SU-DHL-6 (cell line): Measurements from ENCODE around the gene TRPM3.

Experiments used
- H2AFZ ChIP-seq: fragments of 200-600 bp; sonication (generic); 2 replicates; pipeline ENCODE4 v1.6.1; 2014; ENCODE audit warnings: low read depth, mild to moderate bottlenecking, moderate library complexity, mixed read lengths, antibody characterized with exemption, low read length; ENCODE audit not compliant: severe bottlenecking
- H3F3A ChIP-seq: fragments of 200-600 bp; shearing (Covaris generic); 2 replicates; pipeline ENCODE4 v1.6.0; 2016; ENCODE audit warnings: antibody characterized with exemption, mild to moderate bottlenecking; ENCODE audit not compliant: insufficient read depth
- H3K27ac ChIP-seq: fragments of 200-600 bp; sonication (generic); 2 replicates; pipeline ENCODE4 v1.5.1; 2016; ENCODE audit warnings: low read depth, mild to moderate bottlenecking, low read length, moderate library complexity, mixed read lengths
- H3K27me3 ChIP-seq: fragments of 200-600 bp; sonication (generic), shearing (Covaris generic); 2 replicates; pipeline ENCODE4 v1.6.0; 2014; ENCODE audit warnings: mild to moderate bottlenecking, low read length
- H3K36me3 ChIP-seq: fragments of 200-600 bp; sonication (generic); 2 replicates; pipeline ENCODE4 v1.6.1; 2014; ENCODE audit warnings: mild to moderate bottlenecking, low read length, mixed read lengths
- H3K4me2 ChIP-seq: fragments of 300-600, 200-600 bp; shearing (Covaris generic), sonication (generic); 2 replicates; pipeline ENCODE4 v1.6.0; 2014; ENCODE audit warnings: low read length, low read depth, mild to moderate bottlenecking; ENCODE audit not compliant: poor library complexity, severe bottlenecking
- H3K4me3 ChIP-seq: fragments of 200-600 bp; sonication (generic); 2 replicates; pipeline ENCODE4 v1.5.1; 2014; ENCODE audit warnings: antibody characterized with exemption, low read length, mild to moderate bottlenecking, mixed read lengths; ENCODE audit not compliant: insufficient read depth, poor library complexity, severe bottlenecking
- H3K79me2 ChIP-seq: fragments of 200-600 bp; sonication (generic); 2 replicates; pipeline ENCODE4 v1.6.1; 2014; ENCODE audit warnings: mild to moderate bottlenecking, low read length, moderate library complexity; ENCODE audit not compliant: insufficient read depth
- H3K9ac ChIP-seq: fragments of 200-600 bp; sonication (generic); 2 replicates; pipeline ENCODE4 v1.7.0; 2014; ENCODE audit warnings: mild to moderate bottlenecking, low read length
- H3K9me2 ChIP-seq: fragments of 200-600 bp; sonication (generic); replicated peaks from 2 replicates; pipeline ENCODE4 v1.6.1; 2014; ENCODE audit warnings: low read length; ENCODE audit not compliant: insufficient read depth
- H3K9me3 ChIP-seq: fragments of 200-600 bp; sonication (generic); 2 replicates; pipeline ENCODE4 v1.6.1; 2014; ENCODE audit warnings: low read length, mixed read lengths; ENCODE audit not compliant: insufficient read depth
- H4K20me1 ChIP-seq: fragments of 200-600 bp; sonication (generic); 2 replicates; pipeline ENCODE4 v1.6.1; 2014; ENCODE audit warnings: low read depth, mild to moderate bottlenecking, antibody characterized with exemption, low read length, moderate library complexity, mixed read lengths
- EZH2phosphoT487 ChIP-seq: fragments of 200-600 bp; sonication (generic), shearing (Covaris generic); conservative IDR thresholded peaks from 2 replicates; pipeline ENCODE4 v1.6.1; 2018; ENCODE audit warnings: mild to moderate bottlenecking, antibody characterized with exemption, low read length, moderate library complexity, mixed read lengths
- TF ChIP-seq, protein P1 (sequence below): fragments of 200-600 bp; sonication (generic); IDR thresholded peaks from one replicate; pipeline ENCODE4 v1.5.1; 2017; ENCODE audit warnings: antibody characterized with exemption, mild to moderate bottlenecking, low read length, moderate library complexity; ENCODE audit not compliant: insufficient read depth, poor library complexity, severe bottlenecking

TRPM3 gene

DNA sequence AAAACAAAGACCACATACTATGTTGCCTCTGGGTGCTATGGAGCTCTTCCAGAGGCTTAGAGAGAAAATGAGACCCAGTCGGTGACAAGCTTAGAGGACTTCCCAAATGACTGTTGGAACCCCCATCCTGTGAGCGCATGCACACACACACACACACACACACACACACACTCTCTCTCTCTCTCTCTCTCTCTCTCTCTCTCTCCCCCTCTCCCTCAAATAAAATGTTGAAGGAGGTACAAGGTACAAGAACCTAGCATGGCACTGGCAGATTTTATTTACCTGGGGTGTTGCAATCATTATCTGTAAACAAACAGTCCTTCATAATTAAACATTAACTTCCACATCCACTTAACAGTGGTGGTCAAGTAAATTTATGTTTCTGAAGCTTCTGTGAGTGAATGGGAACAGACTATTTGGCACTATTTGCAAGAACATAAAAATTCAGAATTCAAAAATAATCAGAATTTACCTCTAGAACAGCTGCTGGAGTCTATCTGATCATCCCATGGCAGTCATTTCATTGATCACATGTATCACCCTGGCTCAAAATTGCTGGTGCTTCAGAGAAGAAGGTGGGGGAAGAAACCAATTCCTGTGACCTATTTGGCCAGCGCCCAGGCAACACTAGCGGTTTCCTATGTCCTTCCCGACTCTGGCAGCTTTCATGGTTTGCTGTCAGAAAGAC lies 24.9 kb downstream of the TRPM3 start:
- no peak overlapping the region for H3K27ac ChIP-seq
- H3K9ac ChIP-seq, result no peak overlapping the region
- no peaks in the 10 kb centered on the region for H3K9me3 ChIP-seq
- no peaks in the 10 kb centered on the region for H3F3A ChIP-seq
- TF ChIP-seq EZH2phosphoT487, result no peak
- TF ChIP-seq, protein P1, sequence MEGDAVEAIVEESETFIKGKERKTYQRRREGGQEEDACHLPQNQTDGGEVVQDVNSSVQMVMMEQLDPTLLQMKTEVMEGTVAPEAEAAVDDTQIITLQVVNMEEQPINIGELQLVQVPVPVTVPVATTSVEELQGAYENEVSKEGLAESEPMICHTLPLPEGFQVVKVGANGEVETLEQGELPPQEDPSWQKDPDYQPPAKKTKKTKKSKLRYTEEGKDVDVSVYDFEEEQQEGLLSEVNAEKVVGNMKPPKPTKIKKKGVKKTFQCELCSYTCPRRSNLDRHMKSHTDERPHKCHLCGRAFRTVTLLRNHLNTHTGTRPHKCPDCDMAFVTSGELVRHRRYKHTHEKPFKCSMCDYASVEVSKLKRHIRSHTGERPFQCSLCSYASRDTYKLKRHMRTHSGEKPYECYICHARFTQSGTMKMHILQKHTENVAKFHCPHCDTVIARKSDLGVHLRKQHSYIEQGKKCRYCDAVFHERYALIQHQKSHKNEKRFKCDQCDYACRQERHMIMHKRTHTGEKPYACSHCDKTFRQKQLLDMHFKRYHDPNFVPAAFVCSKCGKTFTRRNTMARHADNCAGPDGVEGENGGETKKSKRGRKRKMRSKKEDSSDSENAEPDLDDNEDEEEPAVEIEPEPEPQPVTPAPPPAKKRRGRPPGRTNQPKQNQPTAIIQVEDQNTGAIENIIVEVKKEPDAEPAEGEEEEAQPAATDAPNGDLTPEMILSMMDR, result no peak
- no peaks in the 10 kb centered on the region for H3K79me2 ChIP-seq
- no peaks in the 10 kb centered on the region for H3K9me2 ChIP-seq
- H2AFZ ChIP-seq, result no peak overlapping the region
- H3K4me3 ChIP-seq, result no peak overlapping the region
- no peaks in the 10 kb centered on the region for H3K36me3 ChIP-seq
- no peaks in the 10 kb centered on the region for H3K27me3 ChIP-seq
- H3K4me2 ChIP-seq, result no peak overlapping the region
- H4K20me1 ChIP-seq, result no peaks in the 10 kb centered on the region

DNA sequence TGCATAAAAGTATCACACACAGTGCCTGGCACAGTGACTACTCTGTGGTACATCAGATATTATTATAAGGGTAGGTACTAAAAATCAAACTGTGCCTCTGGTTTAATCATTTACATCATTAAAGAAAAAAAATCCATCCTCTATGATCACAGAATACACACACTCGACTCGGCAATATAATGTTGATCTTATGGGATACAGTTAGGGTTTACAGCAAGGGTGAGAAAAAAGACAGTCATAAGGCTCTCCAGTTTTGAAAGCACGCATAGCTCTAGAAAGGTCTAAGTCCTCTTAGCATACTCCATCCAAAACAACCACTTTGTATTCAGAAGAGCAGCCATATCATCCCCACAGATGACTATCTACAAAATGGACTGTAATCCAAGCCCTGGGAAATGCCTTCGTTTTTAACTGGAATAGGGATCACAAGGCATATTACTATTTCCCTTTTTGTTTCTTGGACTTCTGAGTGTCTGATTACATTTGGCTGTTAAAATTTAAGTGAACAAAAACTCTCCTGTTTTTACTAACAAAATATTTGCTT lies 26.6 kb downstream of the TRPM3 start:
- Histone ChIP-seq H3K9ac (no peak overlapping the region), H2AFZ (no peak overlapping the region), H3K4me2 (no peak overlapping the region), H3K27ac (no peak overlapping the region), H3K79me2 (no peaks in the 10 kb centered on the region), H3K9me3 (no peaks in the 10 kb centered on the region), H3F3A (no peaks in the 10 kb centered on the region), H3K27me3 (no peaks in the 10 kb centered on the region), H4K20me1 (no peaks in the 10 kb centered on the region), H3K9me2 (no peaks in the 10 kb centered on the region), H3K36me3 (no peaks in the 10 kb centered on the region), H3K4me3 (no peak overlapping the region)
- TF ChIP-seq EZH2phosphoT487, result no peak

DNA sequence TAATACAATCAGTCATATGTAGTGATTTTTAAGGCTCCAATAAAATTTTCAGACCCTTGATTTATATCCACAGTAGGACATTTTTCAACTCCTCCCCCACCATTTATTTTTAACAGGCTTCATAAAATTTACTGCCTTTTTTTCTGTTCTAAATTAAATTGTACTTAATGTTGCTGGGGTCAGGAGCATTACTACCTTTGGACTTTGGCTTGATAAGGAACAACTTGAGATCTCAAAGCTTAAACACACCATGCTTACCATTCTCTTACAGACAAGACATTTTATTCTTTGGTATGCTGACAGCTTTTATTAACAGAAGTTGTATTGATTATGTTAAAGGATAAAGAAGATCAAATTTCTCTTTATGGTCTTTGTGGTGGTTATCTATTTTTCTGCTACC lies 30.5 kb downstream of the TRPM3 start:
- no peaks in the 10 kb centered on the region for H3K36me3 ChIP-seq
- no peak for TF ChIP-seq EZH2phosphoT487
- TF ChIP-seq, protein P1, result no peak
- no peaks in the 10 kb centered on the region for H3K79me2 ChIP-seq
- H3K9me2 ChIP-seq, result no peaks in the 10 kb centered on the region
- H2AFZ ChIP-seq, result no peak overlapping the region
- no peak overlapping the region for H3K4me2 ChIP-seq
- H4K20me1 ChIP-seq, result no peaks in the 10 kb centered on the region
- no peaks in the 10 kb centered on the region for H3K27me3 ChIP-seq
- H3K9ac ChIP-seq, result no peak overlapping the region
- no peaks in the 10 kb centered on the region for H3F3A ChIP-seq
- no peak overlapping the region for H3K4me3 ChIP-seq
- H3K9me3 ChIP-seq, result no peaks in the 10 kb centered on the region
- no peak overlapping the region for H3K27ac ChIP-seq

DNA sequence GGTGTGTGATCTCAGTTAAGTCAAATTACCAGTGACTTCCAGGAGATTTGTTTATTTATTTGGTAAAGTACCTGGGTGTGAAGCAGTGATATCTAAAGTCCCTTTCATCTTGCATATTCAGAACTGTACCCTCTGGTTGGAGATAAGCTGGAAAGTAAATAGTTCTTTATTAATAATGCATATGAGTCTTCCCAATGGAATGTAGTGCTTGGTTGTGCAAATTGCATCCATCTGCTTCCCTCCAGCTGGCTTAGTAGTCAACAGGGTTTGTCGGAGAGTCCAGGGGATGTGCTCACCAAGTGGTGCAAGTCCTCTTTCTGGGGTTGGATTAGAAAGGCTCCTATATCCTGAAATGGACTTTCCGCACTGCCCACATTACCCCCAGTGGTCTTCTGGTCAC lies 42.0 kb downstream of the TRPM3 start:
- Histone ChIP-seq H2AFZ (no peak overlapping the region), H3K79me2 (no peaks in the 10 kb centered on the region), H3K4me2 (no peak overlapping the region), H3K27ac (no peak overlapping the region), H3K9ac (no peak overlapping the region), H3K4me3 (no peak overlapping the region), H4K20me1 (no peaks in the 10 kb centered on the region), H3F3A (no peaks in the 10 kb centered on the region), H3K9me3 (no peaks in the 10 kb centered on the region), H3K36me3 (no peaks in the 10 kb centered on the region), H3K9me2 (no peaks in the 10 kb centered on the region), H3K27me3 (no peaks in the 10 kb centered on the region)
- TF ChIP-seq EZH2phosphoT487, result no peak
- TF ChIP-seq, protein P1, result no peak
